MM.1S (cell line): ENCODE results near the gene TBKBP1.

ENCODE experiments used
- DNase-seq: peaks from one replicate; pipeline ENCODE4 v3.0.0-alpha.2; 2015
- H2AFZ ChIP-seq: fragments of 300-600 bp; sonication (generic); 2 replicates; pipeline ENCODE4 v1.6.0; 2016; ENCODE audit warnings: antibody characterized with exemption, low read length
- H3F3A ChIP-seq: fragments of 300-600 bp; sonication (generic); 2 replicates; pipeline ENCODE4 v1.6.1; 2016; ENCODE audit warnings: mild to moderate bottlenecking, antibody characterized with exemption, low read length, moderate library complexity, mixed read lengths; ENCODE audit not compliant: insufficient read depth
- H3K27ac ChIP-seq: fragments of 300-600 bp; sonication (generic); 2 replicates; pipeline ENCODE4 v1.5.1; 2016; ENCODE audit warnings: mild to moderate bottlenecking, low read length
- H3K27me3 ChIP-seq: fragments of 300-600 bp; sonication (generic); replicated peaks from 2 replicates; pipeline ENCODE4 v1.6.0; 2016; ENCODE audit warnings: low read length; ENCODE audit not compliant: insufficient read depth
- H3K36me3 ChIP-seq: fragments of 300-600 bp; sonication (generic); replicated peaks from 2 replicates; pipeline ENCODE4 v1.6.1; 2016; ENCODE audit warnings: mild to moderate bottlenecking, low read length, mixed read lengths; ENCODE audit not compliant: insufficient read depth
- H3K4me1 ChIP-seq: fragments of 300-600 bp; sonication (generic); 2 replicates; pipeline ENCODE4 v1.6.1; 2016; ENCODE audit warnings: low read length, mixed read lengths
- H3K4me2 ChIP-seq: fragments of 300-600 bp; sonication (generic); 2 replicates; pipeline ENCODE4 v1.6.0; 2016; ENCODE audit warnings: low read depth, low read length
- H3K4me3 ChIP-seq: fragments of 300-600 bp; sonication (generic); 2 replicates; pipeline ENCODE4 v1.5.1; 2016; ENCODE audit warnings: low read length, mixed read lengths
- H3K79me2 ChIP-seq: fragments of 300-600 bp; sonication (generic); 2 replicates; pipeline ENCODE4 v1.6.1; 2016; ENCODE audit warnings: mixed run types, low read length, mixed read lengths
- H3K9ac ChIP-seq: fragments of 300-600 bp; sonication (generic); 2 replicates; pipeline ENCODE4 v1.6.1; 2016; ENCODE audit warnings: low read length, mixed read lengths
- H3K9me2 ChIP-seq: fragments of 300-600 bp; sonication (generic); replicated peaks from 2 replicates; pipeline ENCODE4 v1.6.1; 2016; ENCODE audit warnings: mild to moderate bottlenecking, low read length, mixed read lengths; ENCODE audit not compliant: insufficient read depth
- H3K9me3 ChIP-seq: fragments of 300-600 bp; sonication (generic); replicated peaks from 2 replicates; pipeline ENCODE4 v1.6.1; 2016; ENCODE audit warnings: mild to moderate bottlenecking, low read length, mixed read lengths; ENCODE audit not compliant: insufficient read depth
- H4K20me1 ChIP-seq: fragments of 300-600 bp; sonication (generic); 2 replicates; pipeline ENCODE4 v1.6.1; 2016; ENCODE audit warnings: mild to moderate bottlenecking, low read length, moderate library complexity, mixed read lengths; ENCODE audit not compliant: insufficient read depth
- CTCF ChIP-seq: fragments of 300-600 bp; sonication (generic); IDR thresholded peaks from 2 replicates; pipeline ENCODE4 v1.5.1; 2016; ENCODE audit warnings: antibody characterized with exemption, low read length, mixed read lengths
- EZH2 ChIP-seq: fragments of 300-600 bp; sonication (generic); optimal IDR thresholded peaks from 2 replicates; pipeline ENCODE3; 2017; ENCODE audit warnings: low read depth, mild to moderate bottlenecking, antibody characterized with exemption, low read length, mixed read lengths
- EZH2phosphoT487 ChIP-seq: fragments of 300-600 bp; sonication (generic); IDR thresholded peaks from 2 replicates; pipeline ENCODE4 v1.6.1; 2018; ENCODE audit warnings: antibody characterized with exemption, low read length

Gene TBKBP1

GRCh38 chr17:47719411-47720152 lies 25.6 kb downstream of the TBKBP1 start:
- DNase-seq, result peak; percentile 42
- Histone ChIP-seq H3K79me2 (no peaks in the 10 kb centered on the region), H3F3A (0 out of 2 replicates have a peak, but pooled peaks cover 7% of the 10 kb centered on the region), H2AFZ (no peak overlapping the region), H3K27ac (no peak overlapping the region), H3K9ac (no peak overlapping the region), H3K27me3 (peaks cover 45% of the 10 kb centered on the region), H3K9me3 (no peaks in the 10 kb centered on the region), H3K9me2 (no peaks in the 10 kb centered on the region), H3K4me2 (peak overlapping the region; percentile 33; the same call in 1 of the 2 replicates), H4K20me1 (no peaks in the 10 kb centered on the region), H3K4me1 (peaks cover 18% of the 10 kb centered on the region), H3K36me3 (no peaks in the 10 kb centered on the region), H3K4me3 (no peak overlapping the region)
- TF ChIP-seq EZH2 (no peak), CTCF (no peak), EZH2phosphoT487 (no peak)

GRCh38 chr17:47720196-47720595 lies 26.2 kb downstream of the TBKBP1 start:
- H4K20me1 ChIP-seq, result no peaks in the 10 kb centered on the region
- no peak overlapping the region for H2AFZ ChIP-seq
- no peak overlapping the region for H3K9ac ChIP-seq
- peak overlapping the region; percentile 33; the same call in 1 of the 2 replicates for H3K4me2 ChIP-seq
- no peaks in the 10 kb centered on the region for H3K79me2 ChIP-seq
- no peaks in the 10 kb centered on the region for H3K9me3 ChIP-seq
- H3K27me3 ChIP-seq, result peaks cover 50% of the 10 kb centered on the region
- no peaks in the 10 kb centered on the region for H3K9me2 ChIP-seq
- DNase-seq, result no peak
- no peak overlapping the region for H3K4me3 ChIP-seq
- TF ChIP-seq EZH2phosphoT487, result no peak
- TF ChIP-seq EZH2, result no peak
- no peak for TF ChIP-seq CTCF
- 0 out of 2 replicates have a peak, but pooled peaks cover 7% of the 10 kb centered on the region for H3F3A ChIP-seq
- H3K36me3 ChIP-seq, result no peaks in the 10 kb centered on the region
- no peak overlapping the region for H3K27ac ChIP-seq
- peaks cover 18% of the 10 kb centered on the region for H3K4me1 ChIP-seq

- Histone ChIP-seq H3F3A (0 out of 2 replicates have a peak, but pooled peaks cover 7% of the 10 kb centered on the region), H3K4me2 (no peak overlapping the region), H2AFZ (no peak overlapping the region), H3K9ac (no peak overlapping the region), H3K27me3 (peaks cover 51% of the 10 kb centered on the region), H3K9me3 (no peaks in the 10 kb centered on the region), H3K4me1 (peaks cover 18% of the 10 kb centered on the region), H3K79me2 (no peaks in the 10 kb centered on the region), H3K4me3 (no peak overlapping the region), H3K36me3 (no peaks in the 10 kb centered on the region), H3K9me2 (no peaks in the 10 kb centered on the region), H4K20me1 (no peaks in the 10 kb centered on the region), H3K27ac (no peak overlapping the region)
- TF ChIP-seq EZH2phosphoT487, result no peak
- no peak for TF ChIP-seq CTCF
- no peak for TF ChIP-seq EZH2
- DNase-seq, result no peak
These were observed 27.0 kb downstream of the TBKBP1 start for GRCh38 chr17:47720754-47721533.
